ENCODE results near the gene ZFPL1. TPM values are rescaled to one million over a fixed set of nuclear protein-coding genes. Genes with fewer than 3 reads are reported as not detected.

Gene ZFPL1
- total and polyA plus RNA-seq, 9 of the 15 experiments (the other 6 are each of a cell fraction or from before 2014, with no cell fraction given) = 3.7 to 37.5 (median 22.7) TPM

- TF ChIP-seq CHD4 (IDR thresholded peaks at IDR 0.05; ENCODE audit: insufficient read depth, insufficient replicate concordance, low read depth, low read length, poor library complexity, severe bottlenecking) (no peak), ZNF174 (CRISPR knock-in tag; IDR thresholded peaks at IDR 0.05) (no peak), HES1 (IDR thresholded peaks at IDR 0.05; ENCODE audit: low read depth) (no peak), ESRRA (IDR thresholded peaks at IDR 0.05; ENCODE audit: borderline replicate concordance, low read depth) (peak; percentile 60), ERF (CRISPR knock-in tag; IDR thresholded peaks at IDR 0.05) (no peak; the same call in 1 of the 2 replicates), ZNF384 (IDR thresholded peaks at IDR 0.05; ENCODE audit: low read depth, low read length) (0 out of 2 replicates have a peak, but pooled peaks have one; percentile 28), ZFP91 (CRISPR knock-in tag; IDR thresholded peaks at IDR 0.05) (0 out of 2 replicates have a peak, but pooled peaks have one; percentile 15), ZNF239 (CRISPR knock-in tag; IDR thresholded peaks at IDR 0.05) (peak; percentile 90), ZNF408 (CRISPR knock-in tag; IDR thresholded peaks at IDR 0.05; ENCODE audit: low read depth) (no peak), ZBTB11 (CRISPR knock-in tag; IDR thresholded peaks at IDR 0.05) (0 out of 6 replicates have a peak, but pooled peaks of 1 of the 3 experiments have one; percentile 43), SNAPC5 (CRISPR knock-in tag; IDR thresholded peaks at IDR 0.05) (no peak), ZNF3 (CRISPR knock-in tag; IDR thresholded peaks at IDR 0.05) (no peak), RERE (CRISPR knock-in tag; IDR thresholded peaks at IDR 0.05; ENCODE audit: borderline replicate concordance) (0 out of 2 replicates have a peak, but pooled peaks have one; percentile 73), TGIF2 (CRISPR knock-in tag; IDR thresholded peaks at IDR 0.05) (peak; percentile 94)
These were observed 28.7 kb downstream of the ZFPL1 start (continued) for GRCh38 chr11:65112546-65113360.

Measured in K562 (cell line).